GM23338 (cell line): ENCODE results near the gene ID3. TPM values are rescaled to one million over a fixed set of nuclear protein-coding genes. Genes with fewer than 3 reads are reported as not detected.

ENCODE experiments used
- ATAC-seq: fragments of 200-7000 bp; cut with Tn5 transposase; 3 replicates; pipeline ENCODE4 v1.9.1; 2020
- DNase-seq: peaks from one replicate; pipeline ENCODE4 v3.0.0-alpha.2; 2015; ENCODE audit warnings: low spot score
- H2AFZ ChIP-seq: fragments of 200-600 bp; sonication (generic); 2 replicates; pipeline ENCODE4 v1.8.0; 2016; ENCODE audit warnings: antibody characterized with exemption, mild to moderate bottlenecking, moderate library complexity
- H3F3A ChIP-seq: fragments of 200-600 bp; sonication (generic); replicated peaks from 2 replicates; pipeline ENCODE4 v1.8.0; 2017; ENCODE audit warnings: antibody characterized with exemption, mixed run types, low read depth
- H3K27ac ChIP-seq: fragments of 200-600 bp; sonication (generic); 2 replicates; pipeline ENCODE4 v1.6.1; 2016; ENCODE audit warnings: low read depth
- H3K27me3 ChIP-seq: fragments of 200-600 bp; sonication (generic); 2 replicates; pipeline ENCODE4 v1.8.0; 2016; ENCODE audit warnings: mild to moderate bottlenecking, mixed run types, moderate library complexity; ENCODE audit not compliant: insufficient read depth
- H3K36me3 ChIP-seq: fragments of 200-600 bp; sonication (generic); 2 replicates; pipeline ENCODE4 v1.8.0; 2016; ENCODE audit warnings: mild to moderate bottlenecking; ENCODE audit not compliant: insufficient read depth
- H3K4me1 ChIP-seq: fragments of 200-600 bp; sonication (generic); 2 replicates; pipeline ENCODE4 v1.8.0; 2016; ENCODE audit warnings: mild to moderate bottlenecking, moderate library complexity; ENCODE audit not compliant: insufficient read depth
- H3K4me2 ChIP-seq: fragments of 200-600 bp; sonication (generic); 2 replicates; pipeline ENCODE4 v1.7.1; 2017; ENCODE audit warnings: mixed run types
- H3K4me3 ChIP-seq: fragments of 200-600 bp; sonication (generic); 2 replicates; pipeline ENCODE4 v1.6.1; 2016; ENCODE audit warnings: mixed run types
- H3K79me2 ChIP-seq: fragments of 200-600 bp; sonication (generic); replicated peaks from 2 replicates; pipeline ENCODE4 v1.8.0; 2017; ENCODE audit warnings: mild to moderate bottlenecking; ENCODE audit not compliant: insufficient read depth
- H3K9me2 ChIP-seq: fragments of 200-600 bp; sonication (generic); 2 replicates; pipeline ENCODE4 v1.8.0; 2017; ENCODE audit not compliant: insufficient read depth
- H4K20me1 ChIP-seq: fragments of 200-600 bp; sonication (generic); replicated peaks from 2 replicates; pipeline ENCODE4 v1.8.0; 2017; ENCODE audit warnings: mild to moderate bottlenecking; ENCODE audit not compliant: insufficient read depth
- H3K27ac Mint-ChIP-seq: 2 replicates; pipeline ENCODE4 v1.8.0; 2020; ENCODE audit warnings: inconsistent platforms, mild to moderate bottlenecking, moderate library complexity, mixed read lengths
- H3K27me3 Mint-ChIP-seq: 3 replicates; pipeline ENCODE4 v1.8.0; 2022; ENCODE audit warnings: low read depth, mild to moderate bottlenecking, moderate library complexity, mixed read lengths, inconsistent platforms; ENCODE audit not compliant: insufficient read depth, poor library complexity
- H3K36me3 Mint-ChIP-seq: 3 replicates; pipeline ENCODE4 v1.8.0; 2021; ENCODE audit warnings: low read depth, mild to moderate bottlenecking, inconsistent platforms, moderate library complexity, mixed read lengths
- H3K4me1 Mint-ChIP-seq: 3 replicates; pipeline ENCODE4 v1.8.0; 2020; ENCODE audit warnings: mild to moderate bottlenecking, inconsistent platforms, mixed read lengths
- H3K4me3 Mint-ChIP-seq: 3 replicates; pipeline ENCODE4 v1.8.0; 2021; ENCODE audit warnings: moderate library complexity, mild to moderate bottlenecking, inconsistent platforms, mixed read lengths
- H3K9me3 Mint-ChIP-seq: 3 replicates; pipeline ENCODE4 v1.8.0; 2020; ENCODE audit warnings: moderate library complexity, mild to moderate bottlenecking, inconsistent platforms, mixed read lengths
- CREB1 ChIP-seq: fragments of 250-450 bp; sonication (Bioruptor Pico); IDR thresholded peaks from 2 replicates; pipeline ENCODE4 v1.5.0; 2020; ENCODE audit warnings: low read depth, mild to moderate bottlenecking, moderate library complexity
- CTCF ChIP-seq, 2 experiments: fragments of 200-600 bp in 1 of 2; sonication (generic) in 1 of 2; conservative IDR thresholded peaks; 2 replicates each; pipeline versions ENCODE4 v1.5.1 to v1.6.1; 2016 to 2017; ENCODE audit warnings: antibody characterized with exemption in 2 of 2, low read depth in 2 of 2, mild to moderate bottlenecking in 2 of 2, moderate library complexity in 1 of 2
- ETS1 ChIP-seq: IDR thresholded peaks from 2 replicates; pipeline ENCODE4 v1.6.1; 2016; ENCODE audit warnings: antibody characterized with exemption
- EZH2 ChIP-seq: fragments of 200-600 bp; sonication (generic); IDR thresholded peaks from one replicate; pipeline ENCODE4 v1.8.0; 2017; ENCODE audit warnings: antibody characterized with exemption, mild to moderate bottlenecking, low read depth; ENCODE audit not compliant: unreplicated experiment
- EZH2phosphoT487 ChIP-seq: fragments of 200-600 bp; sonication (generic); IDR thresholded peaks from one replicate; pipeline ENCODE4 v1.8.1; 2018; ENCODE audit warnings: antibody characterized with exemption; ENCODE audit not compliant: unreplicated experiment
- JUNB ChIP-seq: IDR thresholded peaks from one replicate; pipeline ENCODE4 v1.6.1; 2016; ENCODE audit warnings: antibody characterized with exemption; ENCODE audit not compliant: unreplicated experiment
- NANOG ChIP-seq: IDR thresholded peaks from 2 replicates; pipeline ENCODE4 v1.6.1; 2016; ENCODE audit warnings: antibody characterized with exemption, borderline replicate concordance
- POLR2AphosphoS5 ChIP-seq: IDR thresholded peaks from 2 replicates; pipeline ENCODE4 v1.6.1; 2016; ENCODE audit warnings: antibody characterized with exemption, low read depth
- REST ChIP-seq: IDR thresholded peaks from one replicate; pipeline ENCODE4 v1.6.1; 2018; ENCODE audit warnings: antibody characterized with exemption; ENCODE audit not compliant: unreplicated experiment
- ZNF114 ChIP-seq: fragments of 250-450 bp; sonication (Bioruptor Pico); IDR thresholded peaks from 2 replicates; pipeline ENCODE4 v1.5.0; 2020; ENCODE audit warnings: mild to moderate bottlenecking, moderate library complexity
- ZNF331 ChIP-seq: fragments of 250-450 bp; sonication (Bioruptor Pico); IDR thresholded peaks from 2 replicates; pipeline ENCODE4 v1.5.0; 2020; ENCODE audit warnings: low read depth, mild to moderate bottlenecking, moderate library complexity
- polyA plus RNA-seq: library from polyadenylated mRNA; unstranded; fragments of >200 nt; fragmentation: Nextera tagmentation; extraction: Ambion mirVana; gene quantifications from 2 replicates; pipeline ENCODE4 v1.2.1, GENCODE V29; 2016
- total RNA-seq: library from RNA; depleted of rRNA; stranded (reverse); fragments of >200 nt; shearing (Covaris generic); gene quantifications from 2 replicates; pipeline ENCODE4 v1.2.3, GENCODE V29; 2014

Gene ID3
- total and polyA plus RNA-seq, 2 experiments from 2014 or later = 164 to 345 TPM

GRCh38 chr1:23593042-23593521 lies 33.8 kb upstream of the ID3 start:
- Histone ChIP-seq H3K27ac (no peak overlapping the region), H3F3A (peaks cover 20% of the 10 kb centered on the region), H3K4me1 (peaks cover 56% of the 10 kb centered on the region), H3K79me2 (no peaks in the 10 kb centered on the region), H3K9me2 (0 out of 2 replicates have a peak, but pooled peaks cover 7% of the 10 kb centered on the region), H3K4me3 (no peak overlapping the region), H3K27me3 (no peaks in the 10 kb centered on the region), H3K36me3 (no peaks in the 10 kb centered on the region), H3K4me2 (no peak overlapping the region), H2AFZ (0 out of 2 replicates have a peak overlapping the region, but pooled peaks have one; percentile 38), H4K20me1 (no peaks in the 10 kb centered on the region)
- no peaks in the 10 kb centered on the region; the same call in 2 of the 3 replicates for H3K36me3 Mint-ChIP-seq
- no peaks in the 10 kb centered on the region for H3K9me3 Mint-ChIP-seq
- no peak for ATAC-seq
- peaks cover 58% of the 10 kb centered on the region for H3K4me1 Mint-ChIP-seq
- no peak overlapping the region for H3K4me3 Mint-ChIP-seq
- peak overlapping the region; percentile 51; the same call in 1 of the 2 replicates for H3K27ac Mint-ChIP-seq
- TF ChIP-seq ZNF331 (CRISPR knock-in tag) (no peak), REST (no peak), ETS1 (no peak), EZH2phosphoT487 (no peak), POLR2AphosphoS5 (no peak), ZNF114 (CRISPR knock-in tag) (no peak), JUNB (no peak)
- H3K27me3 Mint-ChIP-seq = peaks cover 11% of the 10 kb centered on the region
- no peak for DNase-seq

GRCh38 chr1:23592209-23592892 lies 33.0 kb upstream of the ID3 start:
- H3K27me3 Mint-ChIP-seq = peaks cover 11% of the 10 kb centered on the region
- 0 out of 2 replicates have a peak, but pooled peaks cover 7% of the 10 kb centered on the region for H3K9me2 ChIP-seq
- no peak for ATAC-seq
- H3K9me3 Mint-ChIP-seq = no peaks in the 10 kb centered on the region
- peaks cover 49% of the 10 kb centered on the region for H3K4me1 ChIP-seq
- peaks cover 14% of the 10 kb centered on the region for H3F3A ChIP-seq
- H3K36me3 Mint-ChIP-seq = no peaks in the 10 kb centered on the region; the same call in 2 of the 3 replicates
- no peak overlapping the region for H3K4me2 ChIP-seq
- no peak overlapping the region for H3K4me3 Mint-ChIP-seq
- no peaks in the 10 kb centered on the region for H3K36me3 ChIP-seq
- H3K27ac ChIP-seq = no peak overlapping the region
- H3K27me3 ChIP-seq = no peaks in the 10 kb centered on the region
- no peak overlapping the region for H2AFZ ChIP-seq
- H4K20me1 ChIP-seq = no peaks in the 10 kb centered on the region
- H3K27ac Mint-ChIP-seq = no peak overlapping the region
- no peak overlapping the region for H3K4me3 ChIP-seq
- H3K79me2 ChIP-seq = no peaks in the 10 kb centered on the region
- DNase-seq = no peak
- TF ChIP-seq CREB1 (CRISPR knock-in tag) (no peak), REST (no peak), JUNB (no peak), CTCF (conservative IDR thresholded peaks at IDR 0.05; ENCODE audit: low read depth in 2 of 2) (no peak), ZNF331 (CRISPR knock-in tag) (no peak), EZH2 (no peak), NANOG (no peak), EZH2phosphoT487 (no peak)
- H3K4me1 Mint-ChIP-seq = peaks cover 55% of the 10 kb centered on the region
